ENCODE measurements around the gene TOM1.

The TOM1 gene

DNA sequence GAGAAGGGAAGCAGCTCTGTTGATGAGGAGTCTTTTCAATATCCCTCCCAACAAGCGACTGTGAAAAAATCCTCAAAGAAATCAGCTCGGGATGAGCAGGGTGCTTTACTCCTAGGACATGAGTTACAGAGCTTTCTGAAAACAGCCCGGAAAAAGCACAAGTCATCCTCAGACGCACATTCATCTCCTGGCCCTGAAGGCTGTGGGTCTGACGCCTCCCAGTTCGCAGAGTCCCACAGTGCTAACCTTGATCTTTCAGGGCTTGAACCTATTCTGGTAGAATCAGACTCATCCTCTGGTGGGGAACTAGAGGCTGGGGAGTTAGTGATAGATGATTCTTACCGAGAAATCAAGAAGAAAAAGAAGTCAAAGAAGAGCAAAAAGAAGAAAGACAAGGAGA is 34.7 kb upstream of the TOM1 start:
- H3K4me3 ChIP-seq (replicated peaks; ENCODE audit: low read depth, low read length), result no peak overlapping the region
- DNase-seq (ENCODE audit: low read depth), result no peak
- TF ChIP-seq, protein P1, sequence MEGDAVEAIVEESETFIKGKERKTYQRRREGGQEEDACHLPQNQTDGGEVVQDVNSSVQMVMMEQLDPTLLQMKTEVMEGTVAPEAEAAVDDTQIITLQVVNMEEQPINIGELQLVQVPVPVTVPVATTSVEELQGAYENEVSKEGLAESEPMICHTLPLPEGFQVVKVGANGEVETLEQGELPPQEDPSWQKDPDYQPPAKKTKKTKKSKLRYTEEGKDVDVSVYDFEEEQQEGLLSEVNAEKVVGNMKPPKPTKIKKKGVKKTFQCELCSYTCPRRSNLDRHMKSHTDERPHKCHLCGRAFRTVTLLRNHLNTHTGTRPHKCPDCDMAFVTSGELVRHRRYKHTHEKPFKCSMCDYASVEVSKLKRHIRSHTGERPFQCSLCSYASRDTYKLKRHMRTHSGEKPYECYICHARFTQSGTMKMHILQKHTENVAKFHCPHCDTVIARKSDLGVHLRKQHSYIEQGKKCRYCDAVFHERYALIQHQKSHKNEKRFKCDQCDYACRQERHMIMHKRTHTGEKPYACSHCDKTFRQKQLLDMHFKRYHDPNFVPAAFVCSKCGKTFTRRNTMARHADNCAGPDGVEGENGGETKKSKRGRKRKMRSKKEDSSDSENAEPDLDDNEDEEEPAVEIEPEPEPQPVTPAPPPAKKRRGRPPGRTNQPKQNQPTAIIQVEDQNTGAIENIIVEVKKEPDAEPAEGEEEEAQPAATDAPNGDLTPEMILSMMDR (IDR thresholded peaks at IDR 0.05; ENCODE audit: low read length, missing control alignments), result no peak

DNA sequence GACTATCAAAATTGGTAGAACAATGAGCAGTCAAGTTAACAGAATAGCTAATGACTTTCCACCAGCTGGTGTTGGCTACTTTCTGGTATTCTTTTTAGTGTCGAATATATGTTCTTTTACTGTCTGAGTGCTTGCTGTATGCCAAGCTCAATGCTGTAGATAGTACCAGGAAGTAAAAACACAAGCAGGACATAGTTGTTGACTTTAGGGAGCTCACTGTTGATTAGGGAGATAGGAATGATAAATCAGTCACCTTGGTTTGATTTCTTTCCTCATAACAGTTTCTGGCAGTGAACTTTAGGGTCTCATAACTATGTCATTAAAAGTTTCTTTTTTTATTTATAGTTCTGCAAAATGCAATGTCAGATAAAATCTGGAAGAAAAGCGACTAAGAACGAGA is 33.4 kb upstream of the TOM1 start:
- no peak overlapping the region for H3K4me3 ChIP-seq (replicated peaks; ENCODE audit: low read depth, low read length)
- TF ChIP-seq, protein P1 (IDR thresholded peaks at IDR 0.05; ENCODE audit: low read length, missing control alignments), result no peak
- no peak for DNase-seq (ENCODE audit: low read depth)

DNA sequence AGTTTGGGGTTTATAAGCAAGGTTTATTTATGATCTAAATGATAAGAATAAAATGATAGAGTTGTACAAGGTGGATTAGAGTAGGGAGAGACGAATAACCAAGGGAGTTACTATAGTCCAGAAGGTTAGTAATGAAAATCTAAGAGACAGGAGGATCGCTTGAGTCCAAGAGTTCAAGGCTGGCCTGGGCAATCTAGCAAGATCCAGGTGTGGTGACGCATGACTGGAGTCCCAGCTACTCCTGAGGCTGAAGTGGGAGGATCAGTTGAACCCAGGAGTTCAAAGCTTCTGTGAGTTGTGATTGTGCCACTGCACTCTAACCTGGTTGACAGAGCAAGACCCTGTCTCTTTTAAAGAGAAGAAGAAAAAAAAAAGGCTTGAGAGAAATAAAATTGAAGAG is 30.1 kb upstream of the TOM1 start:
- TF ChIP-seq, protein P1 (IDR thresholded peaks at IDR 0.05; ENCODE audit: low read length, missing control alignments), result no peak
- no peak overlapping the region for H3K4me3 ChIP-seq (replicated peaks; ENCODE audit: low read depth, low read length)
- no peak for DNase-seq (ENCODE audit: low read depth)

DNA sequence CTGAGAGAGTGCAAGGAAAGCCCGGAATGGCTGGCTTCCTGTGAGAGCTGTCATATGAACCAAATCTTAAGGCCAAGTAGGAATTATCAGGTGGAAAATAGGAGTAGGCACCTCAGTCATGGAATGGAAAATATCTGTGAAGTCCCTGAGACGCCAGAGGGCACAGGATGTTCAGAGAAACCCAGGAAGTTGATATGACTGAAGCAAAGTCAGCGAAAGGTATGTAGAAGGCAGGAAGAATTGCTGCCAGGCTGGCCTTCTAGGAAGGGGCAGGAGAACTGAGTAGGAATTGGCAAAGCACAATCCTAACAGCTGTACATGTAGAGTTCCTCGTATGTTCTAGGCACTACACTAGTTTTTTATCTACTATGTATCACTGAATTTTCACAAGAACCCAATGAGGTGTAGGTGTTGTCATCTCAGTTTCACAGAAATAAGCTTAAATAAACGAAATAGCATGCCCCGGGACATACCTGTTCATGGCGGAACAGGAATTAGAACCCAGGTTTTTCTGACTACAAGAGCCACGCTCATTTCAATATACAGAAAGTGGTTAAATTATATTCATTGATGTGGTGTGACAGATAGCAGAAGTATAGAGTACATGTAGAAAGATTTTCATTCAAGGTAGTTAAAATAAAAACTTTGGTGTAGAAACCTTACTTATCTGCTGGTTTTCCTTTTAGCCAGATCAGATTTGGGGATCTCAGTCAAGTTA is 25.4 kb upstream of the TOM1 start:
- no peak overlapping the region for H3K4me3 ChIP-seq (replicated peaks; ENCODE audit: low read depth, low read length)
- TF ChIP-seq, protein P1 (IDR thresholded peaks at IDR 0.05; ENCODE audit: low read length, missing control alignments), result no peak
- no peak for DNase-seq (ENCODE audit: low read depth)

DNA sequence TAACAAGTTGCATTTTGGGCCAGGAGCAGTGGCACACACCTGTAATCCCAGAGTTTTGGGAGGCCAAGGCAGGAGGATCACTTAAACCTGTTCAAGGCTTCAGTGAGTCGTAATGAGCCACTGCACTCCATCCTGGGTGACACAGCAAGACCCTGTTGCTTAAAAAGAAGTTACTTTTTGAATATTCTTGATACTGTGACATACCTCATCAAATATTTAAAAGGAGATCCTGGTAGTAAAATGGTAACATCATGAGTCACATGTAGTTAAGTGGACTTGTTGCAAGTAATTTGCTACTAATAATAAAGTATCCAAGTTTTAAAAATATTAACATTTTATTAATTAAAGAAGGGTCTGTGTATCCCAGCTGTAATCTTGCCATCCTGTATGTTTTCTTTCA is 24.1 kb upstream of the TOM1 start:
- TF ChIP-seq, protein P1 (IDR thresholded peaks at IDR 0.05; ENCODE audit: low read length, missing control alignments), result no peak
- no peak overlapping the region for H3K4me3 ChIP-seq (replicated peaks; ENCODE audit: low read depth, low read length)
- no peak for DNase-seq (ENCODE audit: low read depth)

DNA sequence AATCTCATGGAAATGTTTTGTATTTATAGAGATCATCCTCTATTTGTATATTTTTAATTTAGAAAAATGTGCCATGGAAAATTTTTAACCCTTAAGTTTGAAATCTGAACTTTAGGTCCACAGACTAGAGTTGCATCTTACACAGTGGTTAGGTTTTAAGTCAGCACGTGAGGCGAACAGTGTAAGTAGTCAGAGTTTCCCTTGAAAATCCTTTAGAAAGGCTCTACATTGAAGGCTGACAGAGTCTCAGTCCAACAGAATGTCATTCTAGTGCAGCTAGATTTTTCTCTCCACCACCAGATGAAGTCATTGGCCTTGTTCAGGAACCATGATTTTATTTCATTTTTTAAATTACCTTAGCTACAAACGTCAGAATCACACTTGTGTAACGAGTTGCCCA is 23.7 kb upstream of the TOM1 start:
- DNase-seq (ENCODE audit: low read depth), result no peak
- no peak overlapping the region for H3K4me3 ChIP-seq (replicated peaks; ENCODE audit: low read depth, low read length)
- TF ChIP-seq, protein P1 (IDR thresholded peaks at IDR 0.05; ENCODE audit: low read length, missing control alignments), result no peak

GRCh38 chr22:35288116-35288515 is 11.6 kb upstream of the TOM1 start:
- no peak for DNase-seq (ENCODE audit: low read depth)
- TF ChIP-seq, protein P1 (IDR thresholded peaks at IDR 0.05; ENCODE audit: low read length, missing control alignments), result no peak
- H3K4me3 ChIP-seq (replicated peaks; ENCODE audit: low read depth, low read length), result no peak overlapping the region
